Measurements from ENCODE around the gene RABL6.
"Not testable (repeated sequence)": the region's sequence is repeated elsewhere in the genome, so short reads cannot be mapped to it uniquely, and the experiment has no call there.

Gene RABL6

DNA sequence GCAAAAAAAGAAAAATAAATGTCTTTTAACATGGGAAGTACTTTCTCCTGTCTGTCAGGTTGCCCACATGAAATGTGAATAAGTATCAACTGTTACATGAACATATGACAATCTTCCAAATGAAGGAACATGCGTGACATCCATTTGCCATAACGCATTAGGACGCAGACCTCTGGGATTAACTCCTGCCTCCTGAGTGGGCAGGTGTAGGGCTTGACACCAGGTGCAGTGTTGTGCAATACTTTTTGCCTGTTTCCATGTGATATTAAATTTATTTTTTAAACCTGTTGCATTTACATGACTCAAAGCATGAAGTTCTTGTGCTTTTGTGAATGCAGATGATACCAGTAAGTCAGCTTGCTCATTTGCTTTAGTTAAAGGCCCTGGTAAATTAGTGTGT is 25.3 kb upstream of the RABL6 start:
- no peaks in the 10 kb centered on the region for H3K9me3 ChIP-seq (ENCODE audit: control insufficient read depth, insufficient read depth, low read length)
- peaks cover 10% of the 10 kb centered on the region for H3K27me3 ChIP-seq (ENCODE audit: control insufficient read depth, insufficient read depth, low read length)

DNA sequence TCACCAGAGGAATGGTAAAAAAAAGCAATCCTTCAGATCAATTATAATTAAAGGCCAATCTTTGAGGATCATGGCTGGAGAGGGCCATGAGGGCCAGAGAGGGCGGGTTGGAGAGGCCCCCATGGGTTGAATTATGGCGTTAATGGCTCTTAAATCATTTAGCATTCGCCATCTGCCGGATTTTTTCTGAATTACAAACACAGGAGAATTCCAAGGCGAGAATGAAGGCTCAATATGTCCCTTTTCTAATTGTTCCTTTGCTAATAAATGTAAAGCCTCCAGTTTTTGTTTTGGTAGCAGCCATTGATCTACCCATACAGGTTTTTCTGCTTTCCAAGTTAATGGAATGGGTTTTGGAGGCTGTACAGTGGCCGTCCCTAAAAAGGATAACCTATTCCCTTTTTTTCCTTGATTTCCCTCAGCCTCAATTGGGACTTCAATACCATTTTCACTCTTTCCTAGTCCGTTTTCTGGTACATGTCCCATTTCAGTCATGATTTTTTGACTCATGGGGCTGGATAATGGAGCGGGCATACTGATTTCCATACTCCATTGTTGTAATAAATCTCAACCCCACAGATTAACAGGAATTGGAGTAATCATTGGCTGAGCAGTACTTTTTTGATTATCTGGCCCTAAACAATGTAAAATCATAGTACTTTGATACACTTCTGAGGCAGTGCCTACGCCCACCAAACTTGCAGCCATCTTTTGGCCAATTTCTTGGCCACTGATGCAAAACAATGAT is 23.3 kb upstream of the RABL6 start:
- H3K4me3 ChIP-seq (ENCODE audit: low read depth, low read length) = no peak overlapping the region
- no peaks in the 10 kb centered on the region for H3K27me3 ChIP-seq (ENCODE audit: control insufficient read depth, insufficient read depth, low read length)
- H3K36me3 ChIP-seq (ENCODE audit: control insufficient read depth, insufficient read depth, low read length) = no peaks in the 10 kb centered on the region
- no peaks in the 10 kb centered on the region for H3K9me3 ChIP-seq (ENCODE audit: control insufficient read depth, insufficient read depth, low read length)
- no peaks in the 10 kb centered on the region for H3K4me1 ChIP-seq (ENCODE audit: control insufficient read depth, insufficient read depth, low read length)
- no peak overlapping the region for H3K9ac ChIP-seq (ENCODE audit: low read depth, low read length)

More for the DNA sequence above, 25.3 kb upstream of the RABL6 start:
- Histone ChIP-seq H3K36me3 (ENCODE audit: control insufficient read depth, insufficient read depth, low read length) (no peaks in the 10 kb centered on the region), H3K4me1 (ENCODE audit: control insufficient read depth, insufficient read depth, low read length) (no peaks in the 10 kb centered on the region), H3K9ac (ENCODE audit: low read depth, low read length) (no peak overlapping the region), H3K4me3 (ENCODE audit: low read depth, low read length) (no peak overlapping the region)

DNA sequence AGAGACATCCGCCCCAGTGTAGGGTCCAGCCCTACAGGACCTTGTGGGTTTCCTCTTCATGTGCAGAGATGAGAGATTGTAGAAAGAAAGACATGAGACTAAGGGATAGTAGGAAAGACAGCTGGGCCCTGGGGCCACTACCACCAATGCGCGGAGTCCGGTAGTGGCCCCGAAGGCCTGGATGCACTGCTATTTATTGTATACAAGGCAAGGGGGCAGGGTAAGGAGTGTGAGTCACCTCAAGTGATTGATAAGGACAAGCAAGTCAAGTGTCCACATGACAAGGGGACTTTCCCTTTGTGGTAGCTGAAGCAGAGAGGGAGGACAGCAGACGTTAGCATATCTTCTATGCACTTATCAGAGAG is 22.8 kb upstream of the RABL6 start:
- Histone ChIP-seq H3K27me3 (ENCODE audit: control insufficient read depth, insufficient read depth, low read length) (no peaks in the 10 kb centered on the region), H3K9me3 (ENCODE audit: control insufficient read depth, insufficient read depth, low read length) (no peaks in the 10 kb centered on the region), H3K4me3 (ENCODE audit: low read depth, low read length) (no peak overlapping the region), H3K4me1 (ENCODE audit: control insufficient read depth, insufficient read depth, low read length) (no peaks in the 10 kb centered on the region), H3K36me3 (ENCODE audit: control insufficient read depth, insufficient read depth, low read length) (no peaks in the 10 kb centered on the region), H3K9ac (ENCODE audit: low read depth, low read length) (no peak overlapping the region)

DNA sequence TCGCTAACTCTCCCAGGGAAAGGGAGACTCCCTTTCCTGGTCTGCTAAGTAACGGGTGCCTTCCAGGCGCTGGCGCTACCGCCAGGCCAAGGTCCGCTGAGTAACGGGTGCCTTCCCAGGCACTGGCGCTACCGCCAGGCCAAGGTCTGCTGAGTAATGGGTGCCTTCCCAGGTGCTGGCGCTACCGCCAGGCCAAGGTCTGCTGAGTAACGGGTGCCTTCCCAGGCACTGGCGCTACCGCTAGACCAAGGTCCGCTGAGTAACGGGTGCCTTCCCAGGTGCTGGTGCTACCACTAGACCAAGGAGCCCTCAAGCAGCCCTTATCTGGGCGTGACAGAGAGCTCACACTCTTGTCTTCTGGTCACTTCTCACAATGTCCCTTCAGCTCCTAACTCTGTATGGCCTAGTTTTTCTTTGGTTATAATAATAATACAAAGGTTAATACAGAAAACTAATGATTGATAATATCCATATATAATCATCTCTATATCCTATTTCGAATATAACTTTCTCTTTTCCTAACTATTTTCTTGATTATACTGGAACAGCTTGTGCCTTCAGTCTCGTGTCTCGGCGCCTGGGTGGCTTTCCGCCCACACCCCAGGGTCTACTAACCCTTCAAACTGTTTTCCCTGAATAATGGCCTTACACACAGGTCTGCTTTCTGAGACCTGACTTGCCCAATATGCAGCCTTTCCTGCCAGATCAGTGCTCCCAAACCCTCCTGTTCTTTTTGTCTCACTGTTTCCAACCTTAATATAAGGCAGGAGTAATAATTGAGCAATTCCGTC is 22.0 kb upstream of the RABL6 start:
- not testable (repeated sequence) for H3K4me1 ChIP-seq (ENCODE audit: control insufficient read depth, insufficient read depth, low read length); H3K9me3 ChIP-seq (ENCODE audit: control insufficient read depth, insufficient read depth, low read length); H3K4me3 ChIP-seq (ENCODE audit: low read depth, low read length); H3K36me3 ChIP-seq (ENCODE audit: control insufficient read depth, insufficient read depth, low read length); H3K9ac ChIP-seq (ENCODE audit: low read depth, low read length); H3K27me3 ChIP-seq (ENCODE audit: control insufficient read depth, insufficient read depth, low read length)

DNA sequence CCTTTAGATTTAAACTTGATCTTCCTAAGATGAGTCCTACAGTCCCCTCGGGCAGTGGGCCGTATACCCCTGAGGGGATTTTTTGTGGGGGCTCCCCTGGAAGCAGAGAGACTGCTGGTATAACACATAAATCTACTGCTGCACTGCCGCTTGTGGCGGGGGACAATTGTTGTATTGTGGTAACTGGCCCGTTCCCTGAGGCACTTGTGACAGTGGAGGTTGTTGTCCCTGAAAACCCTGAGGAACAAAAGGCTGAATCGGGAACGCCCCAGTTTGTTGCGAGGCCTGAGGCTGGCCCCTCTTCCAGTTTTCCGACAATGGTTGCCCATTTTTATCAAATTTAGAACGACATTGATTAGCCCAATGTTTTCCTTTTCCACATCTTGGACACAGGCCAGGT is 21.3 kb upstream of the RABL6 start:
- Histone ChIP-seq H3K9ac (ENCODE audit: low read depth, low read length) (no peak overlapping the region), H3K27me3 (ENCODE audit: control insufficient read depth, insufficient read depth, low read length) (no peaks in the 10 kb centered on the region), H3K4me3 (ENCODE audit: low read depth, low read length) (no peak overlapping the region), H3K4me1 (ENCODE audit: control insufficient read depth, insufficient read depth, low read length) (peaks cover 3% of the 10 kb centered on the region), H3K9me3 (ENCODE audit: control insufficient read depth, insufficient read depth, low read length) (no peaks in the 10 kb centered on the region), H3K36me3 (ENCODE audit: control insufficient read depth, insufficient read depth, low read length) (no peaks in the 10 kb centered on the region)

DNA sequence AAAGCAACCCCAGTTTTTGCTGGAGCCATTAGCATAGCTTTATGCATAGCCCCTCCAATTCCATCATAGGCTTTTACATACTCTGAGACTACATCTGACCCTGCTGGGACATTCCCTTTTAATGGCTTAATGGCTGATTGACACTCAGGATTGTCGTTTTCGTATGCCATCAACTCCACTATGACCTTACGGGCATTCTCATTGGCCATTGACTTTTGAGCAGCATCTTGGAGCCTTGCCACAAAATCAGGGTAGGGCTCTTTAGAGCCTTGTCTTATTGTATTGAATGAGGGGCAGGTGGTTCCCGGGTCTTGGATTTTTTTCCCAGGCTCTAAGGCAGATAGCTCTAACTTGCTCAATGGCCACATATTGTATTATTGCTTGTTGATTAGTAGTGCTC is 20.8 kb upstream of the RABL6 start:
- not testable (repeated sequence) for H3K4me1 ChIP-seq (ENCODE audit: control insufficient read depth, insufficient read depth, low read length); H3K9me3 ChIP-seq (ENCODE audit: control insufficient read depth, insufficient read depth, low read length); H3K4me3 ChIP-seq (ENCODE audit: low read depth, low read length); H3K36me3 ChIP-seq (ENCODE audit: control insufficient read depth, insufficient read depth, low read length); H3K27me3 ChIP-seq (ENCODE audit: control insufficient read depth, insufficient read depth, low read length); H3K9ac ChIP-seq (ENCODE audit: low read depth, low read length)

DNA sequence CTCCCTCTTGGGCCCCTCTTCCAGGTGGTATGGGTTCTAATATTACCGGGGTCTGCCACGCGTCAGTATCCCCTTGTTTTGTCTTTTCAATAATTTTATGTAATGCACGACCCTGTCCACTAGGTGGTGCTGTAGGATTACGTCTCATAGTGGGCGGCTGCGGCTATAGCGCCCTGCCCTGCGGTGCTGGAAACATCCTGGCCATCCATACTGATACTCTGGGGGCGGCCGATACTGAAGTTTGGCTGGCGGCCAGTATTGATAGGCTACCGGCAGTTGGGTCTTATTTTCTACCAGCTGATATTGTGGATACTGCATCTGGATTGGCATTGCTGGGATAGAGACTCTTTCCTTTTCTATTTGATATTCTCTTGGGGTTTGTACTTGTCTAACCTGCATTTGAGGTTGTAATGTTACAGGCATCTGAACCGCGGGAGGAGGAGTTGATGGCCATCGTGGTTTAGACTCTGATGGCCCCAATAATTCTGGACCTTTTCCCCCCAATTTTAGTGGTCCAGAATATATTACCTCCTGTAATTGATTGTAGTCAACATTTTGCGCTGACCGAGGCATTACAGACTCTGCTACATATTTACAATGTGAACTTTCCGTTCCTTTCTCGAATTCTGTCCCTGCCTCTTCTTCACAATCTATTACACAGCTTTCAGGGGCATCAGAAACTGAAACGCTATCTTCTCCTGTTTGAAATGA is 19.9 kb upstream of the RABL6 start:
- Histone ChIP-seq H3K9me3 (ENCODE audit: control insufficient read depth, insufficient read depth, low read length) (no peaks in the 10 kb centered on the region), H3K4me3 (ENCODE audit: low read depth, low read length) (no peak overlapping the region), H3K9ac (ENCODE audit: low read depth, low read length) (no peak overlapping the region), H3K36me3 (ENCODE audit: control insufficient read depth, insufficient read depth, low read length) (peaks cover 6% of the 10 kb centered on the region), H3K4me1 (ENCODE audit: control insufficient read depth, insufficient read depth, low read length) (peaks cover 3% of the 10 kb centered on the region), H3K27me3 (ENCODE audit: control insufficient read depth, insufficient read depth, low read length) (no peaks in the 10 kb centered on the region)

DNA sequence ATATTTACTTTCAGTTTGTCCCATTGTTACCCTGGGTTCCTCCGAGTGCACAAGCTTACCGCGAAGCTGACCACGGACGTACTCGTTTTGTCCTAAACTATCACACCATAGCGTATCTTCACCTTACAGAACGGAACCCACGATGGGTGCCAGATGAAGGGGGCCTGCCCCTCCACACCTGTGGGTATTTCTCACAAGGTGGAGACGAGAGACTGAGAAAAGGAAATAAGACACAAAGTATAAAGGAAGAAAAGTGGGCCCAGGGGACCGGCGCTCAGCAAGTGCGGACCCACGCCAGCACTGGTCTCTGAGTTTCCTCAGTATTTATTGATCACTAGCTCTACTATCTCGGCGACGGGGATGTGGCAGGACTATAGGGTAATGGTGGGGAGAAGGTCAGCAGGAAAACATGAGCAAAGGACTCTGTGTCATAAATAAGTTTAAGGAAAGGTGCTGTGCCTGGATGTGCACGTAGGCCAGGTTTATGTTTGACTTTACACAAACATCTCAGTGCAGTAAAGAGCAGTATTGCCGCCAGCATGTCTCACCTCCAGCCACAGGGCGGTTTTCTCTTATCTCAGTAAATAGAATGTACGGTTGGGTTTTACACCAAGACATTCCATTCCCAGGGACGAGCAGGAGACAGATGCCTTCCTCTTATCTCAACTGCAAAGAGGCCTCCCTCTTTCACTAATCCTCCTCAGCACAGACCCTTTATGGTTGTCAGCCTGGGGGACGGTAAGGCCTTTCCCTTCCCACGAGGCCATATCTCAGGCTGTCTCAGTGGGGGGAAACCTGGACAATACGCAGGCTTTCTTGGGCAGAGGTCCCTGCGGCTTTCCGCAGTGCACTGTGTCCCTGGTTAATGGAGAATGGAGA is 18.9 kb upstream of the RABL6 start:
- H3K27me3 ChIP-seq (ENCODE audit: control insufficient read depth, insufficient read depth, low read length); H3K4me1 ChIP-seq (ENCODE audit: control insufficient read depth, insufficient read depth, low read length); H3K9me3 ChIP-seq (ENCODE audit: control insufficient read depth, insufficient read depth, low read length); H3K9ac ChIP-seq (ENCODE audit: low read depth, low read length); H3K4me3 ChIP-seq (ENCODE audit: low read depth, low read length): not testable (repeated sequence)
- peaks cover 12% of the 10 kb centered on the region for H3K36me3 ChIP-seq (ENCODE audit: control insufficient read depth, insufficient read depth, low read length)

DNA sequence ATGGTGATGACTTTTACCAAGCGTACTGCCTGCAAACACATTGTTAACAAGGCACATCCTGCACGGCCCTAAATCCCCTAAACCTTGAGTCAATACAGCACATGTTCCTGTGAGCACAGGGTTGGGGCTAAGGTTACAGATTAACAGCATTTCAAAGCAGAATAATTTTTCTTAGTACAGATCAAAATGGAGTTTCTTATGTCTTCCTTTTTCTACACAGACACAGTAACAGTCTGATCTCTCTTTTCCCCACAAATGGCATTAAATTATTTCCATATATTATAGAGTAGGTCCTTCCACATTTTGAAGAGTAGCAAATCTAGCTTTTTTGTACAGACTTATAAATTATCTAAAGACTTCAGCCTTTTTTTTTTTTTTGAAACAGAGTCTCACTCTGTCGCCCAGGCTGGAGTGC is 18.2 kb upstream of the RABL6 start:
- Histone ChIP-seq H3K27me3 (ENCODE audit: control insufficient read depth, insufficient read depth, low read length) (no peaks in the 10 kb centered on the region), H3K9me3 (ENCODE audit: control insufficient read depth, insufficient read depth, low read length) (no peaks in the 10 kb centered on the region), H3K4me1 (ENCODE audit: control insufficient read depth, insufficient read depth, low read length) (peaks cover 3% of the 10 kb centered on the region), H3K9ac (ENCODE audit: low read depth, low read length) (no peak overlapping the region), H3K4me3 (ENCODE audit: low read depth, low read length) (no peak overlapping the region), H3K36me3 (ENCODE audit: control insufficient read depth, insufficient read depth, low read length) (peaks cover 12% of the 10 kb centered on the region)

DNA sequence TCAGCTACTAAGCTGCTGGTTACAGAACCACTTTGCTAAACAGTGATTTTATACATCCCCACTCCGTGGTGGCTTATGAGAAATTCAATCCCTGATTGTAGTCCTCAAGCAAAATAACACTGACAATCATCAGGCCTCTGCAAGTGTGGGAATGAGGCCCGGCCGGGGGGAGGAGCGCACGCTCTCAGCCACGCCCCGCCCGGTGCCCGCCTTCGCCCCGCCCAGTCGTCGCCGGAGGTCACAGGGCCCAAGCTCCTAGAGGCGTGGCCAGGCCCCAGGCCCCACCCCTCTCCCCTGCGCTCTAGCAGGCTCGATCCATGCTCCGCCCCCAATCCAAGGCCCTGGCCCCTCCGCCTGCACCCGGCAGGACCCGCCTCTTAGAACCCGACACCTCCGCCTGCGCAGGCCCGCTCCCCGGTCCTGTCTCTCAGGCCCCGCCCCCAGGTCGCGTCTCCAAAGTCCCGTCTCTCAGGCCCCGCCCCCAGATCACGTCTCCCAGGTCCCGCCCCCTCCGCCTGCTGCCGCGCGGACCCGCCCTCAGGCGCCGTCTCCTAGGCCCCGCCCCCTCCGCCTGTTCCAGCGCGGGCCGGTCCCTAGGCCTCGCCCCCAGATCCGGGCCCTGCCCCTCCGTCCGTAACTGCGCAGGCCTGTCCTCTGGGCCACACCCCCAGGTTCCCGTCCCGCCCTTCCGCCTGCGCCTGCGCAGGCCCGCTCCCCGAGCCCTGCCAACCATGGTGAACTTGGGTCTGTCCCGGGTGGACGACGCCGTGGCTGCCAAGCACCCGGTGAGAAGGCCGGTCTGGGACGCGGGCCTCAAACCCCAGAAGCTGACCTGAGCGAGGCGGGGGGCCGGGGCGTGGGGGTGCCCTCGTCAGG is 16.9 kb upstream of the RABL6 start, which contains the start of gene TMEM141:
Gene TMEM141 (plus strand): TSS at position 705 of the 876 bp plus-strand sequence. CDS start 27 bp downstream, at position 732.
- Histone ChIP-seq H3K9ac (ENCODE audit: low read depth, low read length) (peak within 1 kb of the TSS; percentile 70), H3K4me1 (ENCODE audit: control insufficient read depth, insufficient read depth, low read length) (peaks cover 3% of the 10 kb centered on the region), H3K4me3 (ENCODE audit: low read depth, low read length) (peak within 1 kb of the TSS; percentile 94), H3K36me3 (ENCODE audit: control insufficient read depth, insufficient read depth, low read length) (peaks cover 12% of the 10 kb centered on the region), H3K9me3 (ENCODE audit: control insufficient read depth, insufficient read depth, low read length) (no peaks in the 10 kb centered on the region), H3K27me3 (ENCODE audit: control insufficient read depth, insufficient read depth, low read length) (no peaks in the 10 kb centered on the region)

Data from iPS-15b (cell line).